CD4-positive, alpha-beta T cell treated with Interleukin-15 for 1 hour (primary cell): ENCODE data around the gene MCAM.

Source experiments
- DNase-seq: peaks from one replicate; pipeline ENCODE4 v3.0.0-alpha.2; 2020

Gene MCAM, protein sequence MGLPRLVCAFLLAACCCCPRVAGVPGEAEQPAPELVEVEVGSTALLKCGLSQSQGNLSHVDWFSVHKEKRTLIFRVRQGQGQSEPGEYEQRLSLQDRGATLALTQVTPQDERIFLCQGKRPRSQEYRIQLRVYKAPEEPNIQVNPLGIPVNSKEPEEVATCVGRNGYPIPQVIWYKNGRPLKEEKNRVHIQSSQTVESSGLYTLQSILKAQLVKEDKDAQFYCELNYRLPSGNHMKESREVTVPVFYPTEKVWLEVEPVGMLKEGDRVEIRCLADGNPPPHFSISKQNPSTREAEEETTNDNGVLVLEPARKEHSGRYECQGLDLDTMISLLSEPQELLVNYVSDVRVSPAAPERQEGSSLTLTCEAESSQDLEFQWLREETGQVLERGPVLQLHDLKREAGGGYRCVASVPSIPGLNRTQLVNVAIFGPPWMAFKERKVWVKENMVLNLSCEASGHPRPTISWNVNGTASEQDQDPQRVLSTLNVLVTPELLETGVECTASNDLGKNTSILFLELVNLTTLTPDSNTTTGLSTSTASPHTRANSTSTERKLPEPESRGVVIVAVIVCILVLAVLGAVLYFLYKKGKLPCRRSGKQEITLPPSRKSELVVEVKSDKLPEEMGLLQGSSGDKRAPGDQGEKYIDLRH

GRCh38 chr11:119316729-119317591 lies at the start of gene MCAM:
MCAM (minus strand) TSS chr11:119317130; CDS start chr11:119317101, 29 bp downstream.
- no peak for DNase-seq

DNA sequence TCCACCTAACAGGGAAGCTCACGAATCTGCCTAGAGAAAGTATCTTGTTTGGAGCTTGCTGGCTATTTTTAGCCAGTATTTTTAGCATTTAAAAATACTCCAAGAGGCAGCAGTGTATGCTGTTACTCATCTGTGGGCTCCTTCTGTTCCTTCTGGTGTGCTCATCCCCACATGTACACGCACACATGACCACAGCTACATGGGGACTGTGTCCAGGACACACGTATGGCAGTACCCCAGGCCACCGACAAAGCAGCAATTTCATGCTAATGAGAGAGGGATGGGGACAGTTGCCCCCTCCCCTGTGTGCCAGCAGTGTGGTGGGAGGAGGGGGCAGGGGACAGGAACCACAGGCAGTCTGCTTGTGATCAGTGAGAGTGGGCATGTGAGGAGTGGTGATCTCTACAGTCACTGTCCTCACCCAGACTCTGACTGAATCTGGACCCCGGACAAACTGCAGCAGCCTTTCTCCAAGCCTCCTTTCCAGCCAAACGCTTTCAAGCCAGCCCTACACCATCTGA lies 48.2 kb upstream of the MCAM start:
- DNase-seq: no peak

GRCh38 chr11:119363851-119364590 lies 47.1 kb upstream of the MCAM start:
- peak; percentile 49 for DNase-seq

DNA sequence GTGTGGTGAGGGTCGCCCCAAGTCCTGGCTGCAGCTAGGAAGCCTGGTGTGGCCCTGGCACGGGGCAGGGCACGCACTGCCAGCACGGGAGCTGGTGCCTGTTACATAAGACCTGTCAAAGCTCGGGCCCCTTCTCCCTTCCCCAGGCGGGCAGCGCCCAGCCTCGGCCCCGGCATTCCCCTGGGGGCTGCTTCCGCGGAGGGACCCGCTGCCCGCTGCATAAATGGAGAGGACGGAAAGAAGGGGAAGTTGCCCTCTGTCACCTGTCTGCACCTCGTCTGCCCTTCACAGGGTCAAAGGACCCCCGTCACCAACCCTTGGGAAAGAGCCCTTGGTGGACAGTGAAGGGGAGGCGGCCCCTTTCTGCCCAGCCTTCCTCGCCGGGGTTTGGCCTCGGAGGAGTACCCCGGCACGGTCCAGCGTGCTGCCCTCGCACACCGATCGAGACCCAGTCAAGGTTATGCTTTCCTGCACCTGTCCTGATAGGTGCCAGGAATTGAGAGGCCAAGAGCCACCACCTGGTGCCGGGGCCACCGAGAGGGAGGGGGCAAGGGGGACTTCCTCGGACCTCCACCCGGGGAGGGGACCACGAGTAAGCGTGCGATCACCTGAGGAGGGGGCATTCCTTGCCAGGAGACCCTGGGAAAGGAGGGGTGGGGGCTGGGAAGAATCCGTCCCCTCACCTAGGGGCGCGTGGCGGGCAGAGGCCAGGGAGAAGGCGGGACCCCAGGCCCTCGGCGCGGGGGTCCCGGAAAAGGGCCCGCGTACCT lies 46.3 kb upstream of the MCAM start:
- no peak for DNase-seq

- no peak for DNase-seq
Measured at GRCh38 chr11:119362741-119363080, 45.8 kb upstream of the MCAM start.

DNA sequence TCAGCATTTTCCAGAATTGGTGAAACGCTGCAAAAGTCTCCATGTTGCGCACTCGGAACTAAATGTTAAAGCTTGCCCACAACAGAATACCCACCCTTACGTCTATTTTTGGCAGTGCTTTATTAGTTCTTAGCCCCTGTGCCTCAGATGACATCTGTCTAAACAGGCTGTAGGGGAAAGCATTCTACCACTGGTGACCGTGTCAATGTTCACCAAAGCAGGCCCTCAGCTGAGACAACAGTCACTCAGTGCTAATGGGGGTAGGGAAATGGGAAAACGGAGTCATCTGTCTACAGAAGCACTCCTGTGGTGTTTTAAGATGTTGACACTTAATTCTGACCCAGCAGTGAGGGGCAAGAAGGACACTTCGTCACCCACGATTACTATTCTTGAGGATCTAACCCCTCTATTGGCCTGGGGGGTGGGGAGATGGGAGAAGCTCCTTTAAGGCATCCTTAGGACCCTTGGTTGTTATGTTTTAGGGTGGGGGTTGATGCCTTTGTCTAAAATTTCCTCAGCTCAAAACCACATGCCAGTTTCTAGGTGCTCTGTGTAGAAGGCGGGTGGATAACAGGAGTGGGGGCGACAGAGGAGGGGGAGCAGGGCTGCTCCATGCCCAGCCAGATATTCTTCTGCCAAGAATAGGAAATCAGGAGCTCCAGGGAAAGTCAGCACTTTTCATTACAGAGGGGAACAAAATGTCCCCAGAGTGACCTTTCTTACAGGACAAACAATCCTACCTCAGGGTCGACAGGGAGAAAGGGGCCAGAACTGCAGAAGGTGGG lies 45.2 kb upstream of the MCAM start:
- no peak for DNase-seq

DNA sequence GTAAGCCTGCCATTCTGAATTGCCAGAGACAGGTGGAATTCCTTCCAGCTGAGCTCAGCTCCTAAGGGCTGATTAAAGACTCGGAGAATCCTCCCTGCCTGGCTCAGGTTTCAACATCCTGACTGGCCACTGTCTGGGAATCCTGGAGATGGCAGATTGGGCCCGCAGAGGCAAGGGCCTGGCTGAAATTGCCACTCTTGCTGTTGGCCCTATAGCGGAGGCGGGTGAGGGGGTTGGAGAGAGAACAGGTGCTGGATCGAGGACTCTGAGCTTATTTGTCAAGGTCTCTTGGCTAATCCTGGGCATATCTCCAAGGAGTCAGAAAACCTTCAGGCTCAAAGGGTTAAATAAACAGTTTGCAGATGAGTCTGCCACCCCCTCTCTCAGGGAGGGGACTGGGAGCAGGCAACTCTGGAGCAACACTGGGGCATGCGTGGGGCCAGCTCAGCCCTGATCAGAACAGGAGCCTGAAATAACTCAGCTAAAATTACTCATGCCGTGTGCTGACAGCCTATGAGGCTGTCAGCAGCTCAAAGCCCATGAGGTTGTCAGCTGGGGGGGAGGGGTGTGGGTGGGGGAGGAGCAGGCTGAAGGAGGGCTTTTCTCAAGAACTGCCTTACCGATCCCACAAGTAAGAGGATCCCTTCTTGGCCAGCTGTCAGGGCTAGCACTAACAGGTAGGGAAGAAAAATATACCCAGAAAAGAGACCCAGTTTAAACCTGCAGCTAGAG lies 44.3 kb upstream of the MCAM start:
- no peak for DNase-seq

- no peak for DNase-seq
Measured at GRCh38 chr11:119359365-119360214, 42.7 kb upstream of the MCAM start.

DNA sequence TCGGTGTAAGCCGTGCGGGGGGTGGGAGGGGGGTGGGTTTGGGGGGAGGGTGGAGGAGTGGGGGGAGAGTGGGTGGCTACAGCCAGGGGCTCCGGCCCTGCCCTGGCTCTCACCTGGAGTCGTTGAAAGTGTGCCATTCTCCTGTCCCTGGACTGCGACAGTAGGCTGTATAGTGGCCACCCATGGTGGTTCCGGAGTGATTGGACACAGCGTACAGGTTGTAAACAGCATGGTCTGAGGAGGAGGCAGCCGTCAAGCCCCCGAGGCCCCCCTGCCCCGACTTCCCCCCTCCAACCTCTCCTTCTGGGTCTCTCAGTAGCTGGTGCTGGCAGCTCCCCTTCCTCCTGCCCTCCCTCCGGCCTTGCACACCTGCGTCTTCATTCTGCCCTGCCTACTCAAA lies 40.1 kb upstream of the MCAM start:
- DNase-seq: no peak

DNA sequence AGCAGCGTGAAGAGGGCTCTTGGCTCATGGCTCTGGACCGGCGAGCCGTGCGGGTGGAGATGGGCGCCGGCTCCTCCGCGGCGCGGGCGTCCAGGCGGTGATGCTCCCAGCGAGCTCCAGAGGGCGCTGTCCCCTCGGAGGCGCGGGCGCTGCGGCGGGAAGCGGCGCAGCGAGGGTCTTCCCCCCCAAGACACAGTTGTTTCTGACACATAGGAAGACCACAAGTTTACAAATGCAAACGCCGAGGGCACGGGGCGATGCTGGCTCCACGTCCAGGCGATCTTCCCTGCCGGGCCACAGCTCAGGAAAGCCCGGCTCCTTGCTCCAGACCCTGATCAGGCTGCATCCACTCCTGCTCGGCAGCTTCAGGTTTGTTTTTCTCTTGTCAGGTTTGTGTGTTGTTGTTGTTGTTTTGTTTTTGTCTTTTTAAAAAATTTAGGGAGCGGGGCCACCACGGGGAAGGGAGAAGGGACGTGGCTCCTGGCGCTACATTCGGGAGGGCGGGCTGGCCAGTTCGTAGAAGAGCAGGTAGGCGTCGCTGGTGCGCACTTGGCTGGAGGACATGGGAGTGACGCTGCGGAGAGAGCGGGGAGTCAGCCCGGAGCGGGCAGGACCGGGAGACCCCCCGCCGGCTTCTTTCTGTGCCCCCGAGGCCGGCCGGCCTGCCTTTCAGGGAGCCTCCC lies 39.6 kb upstream of the MCAM start:
- DNase-seq: peak; percentile 69

DNA sequence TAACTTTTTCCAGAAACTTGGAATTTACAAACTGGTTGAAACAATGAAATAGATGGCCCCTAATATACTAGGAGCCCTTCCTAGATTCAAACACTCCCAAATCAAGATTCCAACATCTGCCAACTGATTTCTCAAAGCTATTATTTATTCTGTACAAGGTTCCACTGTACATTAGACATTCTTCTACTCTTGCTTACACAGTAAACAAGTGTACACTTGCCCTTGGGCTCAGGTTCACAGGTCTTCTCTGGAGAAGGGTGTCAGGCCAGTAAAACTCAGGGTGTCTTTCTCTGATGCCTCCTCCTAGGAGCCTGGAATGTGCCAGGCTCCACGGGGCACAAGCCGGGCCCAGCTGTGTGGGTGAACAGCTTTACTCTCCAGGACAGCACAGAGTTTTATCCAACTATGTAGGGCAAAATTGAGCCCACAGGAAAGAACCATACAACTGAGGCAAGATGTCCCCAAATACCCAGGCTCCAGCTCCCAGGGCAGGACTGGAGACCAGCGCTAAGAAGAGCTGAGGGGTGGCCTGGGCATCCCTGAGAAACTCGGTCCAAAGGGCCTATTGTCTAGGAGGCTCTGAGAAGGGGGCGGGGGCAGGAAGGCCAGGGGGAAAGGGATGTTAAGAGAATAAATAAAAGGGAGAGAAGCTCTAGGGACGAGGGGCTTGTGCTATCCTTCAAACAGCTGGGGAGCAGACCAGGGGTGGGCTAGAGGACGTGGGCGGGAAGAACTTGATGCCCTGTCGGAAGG lies 38.3 kb upstream of the MCAM start:
- no peak for DNase-seq

DNA sequence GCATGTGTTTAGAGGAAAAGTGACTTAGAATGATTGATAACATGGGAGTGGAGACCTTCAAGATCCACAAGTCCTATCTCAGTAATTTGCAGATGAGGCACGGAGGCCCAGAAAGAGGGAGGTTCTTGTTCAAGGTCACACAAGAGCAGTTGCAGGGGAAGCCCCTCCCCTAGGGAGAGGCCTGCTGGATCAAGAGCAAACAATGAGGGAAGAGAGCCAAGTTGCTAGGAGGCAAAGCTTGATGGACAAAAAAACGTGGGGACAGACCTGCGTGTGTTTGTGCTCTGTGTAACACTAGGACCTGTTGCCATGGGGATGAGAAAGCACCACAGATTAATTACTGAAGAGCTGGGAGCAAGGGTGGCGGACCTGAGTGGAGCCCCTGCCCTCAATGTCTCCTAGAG lies 35.9 kb upstream of the MCAM start:
- no peak for DNase-seq

GRCh38 chr11:119351232-119351631 lies 34.3 kb upstream of the MCAM start:
- no peak for DNase-seq

- no peak for DNase-seq
Measured at GRCh38 chr11:119350302-119350701, 33.4 kb upstream of the MCAM start.

DNA sequence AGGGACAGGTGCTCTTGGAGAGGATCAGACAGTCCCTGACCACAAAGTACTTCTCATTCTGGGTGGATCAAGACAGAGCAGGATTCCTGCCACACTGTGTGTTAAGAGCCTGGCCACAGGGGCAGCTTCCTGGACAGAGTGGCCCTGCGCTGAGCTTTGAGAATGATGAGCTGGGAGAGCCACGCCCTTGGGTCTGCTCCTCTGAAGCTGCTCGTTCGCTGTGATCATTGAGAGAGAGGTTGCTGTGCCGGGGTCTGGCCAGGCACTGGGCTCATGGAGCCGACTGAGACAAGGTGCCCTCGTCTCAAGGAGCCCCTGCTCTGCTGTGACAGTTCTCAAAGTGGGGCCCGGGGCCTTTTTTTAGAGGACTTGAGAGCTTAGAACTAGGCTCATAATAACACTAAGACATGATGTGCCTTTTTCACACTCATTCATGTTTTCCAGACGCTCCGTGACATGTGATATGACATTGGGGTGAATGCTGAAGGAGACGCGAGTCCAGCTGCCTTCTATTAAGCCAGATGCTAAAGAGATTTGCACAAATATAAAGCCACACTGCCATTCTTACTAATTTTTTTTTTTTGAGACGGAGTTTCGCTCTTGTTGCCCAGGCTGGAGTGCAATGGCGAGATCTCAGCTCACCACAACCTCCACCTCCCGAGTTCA lies 31.1 kb upstream of the MCAM start:
- DNase-seq: no peak

GRCh38 chr11:119347242-119347641 lies 30.3 kb upstream of the MCAM start:
- no peak for DNase-seq

- DNase-seq: no peak
Measured at GRCh38 chr11:119346605-119347004, 29.7 kb upstream of the MCAM start, which contains the start of gene MFRP. MFRP (minus strand) TSS chr11:119346705; CDS start chr11:119346513, 192 bp downstream.
